Large intestine (tissue), 3 donors: ENCODE results near the gene PAX6. TPM values are rescaled to one million over a fixed set of nuclear protein-coding genes. Genes with fewer than 3 reads are reported as not detected.

Experiments
- DNase-seq, 2 donors: peaks; one replicate each; pipeline versions ENCODE4 v3.0.0 to v3.0.0-alpha.2; 2013
- H3K27ac ChIP-seq: one replicate; pipeline ENCODE4 v1.5.1; 2013; ENCODE audit warnings: low read length
- H3K27me3 ChIP-seq: 2 replicates; pipeline ENCODE4 v1.6.1; 2013; ENCODE audit warnings: low read length; ENCODE audit not compliant: control insufficient read depth, insufficient read depth
- H3K36me3 ChIP-seq: 2 replicates; pipeline ENCODE4 v1.6.1; 2013; ENCODE audit warnings: low read length; ENCODE audit not compliant: control insufficient read depth, insufficient read depth
- H3K4me1 ChIP-seq: one replicate; pipeline ENCODE4 v1.6.1; 2013; ENCODE audit warnings: low read length; ENCODE audit not compliant: control insufficient read depth, insufficient read depth
- H3K4me3 ChIP-seq: one replicate; pipeline ENCODE4 v1.5.1; 2013; ENCODE audit warnings: low read length
- H3K9me3 ChIP-seq: one replicate; pipeline ENCODE4 v1.6.1; 2013; ENCODE audit warnings: mild to moderate bottlenecking, low read depth, low read length, moderate library complexity; ENCODE audit not compliant: control insufficient read depth
- WGBS: methylation state at CpG from one replicate; pipeline ENCODE4 v1.1.5; 2013; ENCODE audit warnings: low lambda C conversion rate; ENCODE audit not compliant: insufficient coverage; 5-methylcytosine and 5-hydroxymethylcytosine counted together
- polyA plus RNA-seq: library from polyadenylated mRNA; unstranded; fragments of 120-200 nt; gene quantifications from one replicate; pipeline ENCODE4 v1.2.1, GENCODE V29; 2013

PAX6 gene
- polyA plus RNA-seq, 1 donor: 6.7 TPM

GRCh38 chr11:31783252-31783651 lies 27.9 kb downstream of the PAX6 start:
- H3K36me3 ChIP-seq: no peaks in the 10 kb centered on the region
- no peak overlapping the region for H3K4me3 ChIP-seq
- no peaks in the 10 kb centered on the region for H3K27me3 ChIP-seq
- no peak for DNase-seq
- no peak overlapping the region for H3K27ac ChIP-seq
- H3K9me3 ChIP-seq: no peaks in the 10 kb centered on the region
- WGBS: 80% methylated on average over 1 of the region's 6 CpGs
- no peaks in the 10 kb centered on the region for H3K4me1 ChIP-seq

DNA sequence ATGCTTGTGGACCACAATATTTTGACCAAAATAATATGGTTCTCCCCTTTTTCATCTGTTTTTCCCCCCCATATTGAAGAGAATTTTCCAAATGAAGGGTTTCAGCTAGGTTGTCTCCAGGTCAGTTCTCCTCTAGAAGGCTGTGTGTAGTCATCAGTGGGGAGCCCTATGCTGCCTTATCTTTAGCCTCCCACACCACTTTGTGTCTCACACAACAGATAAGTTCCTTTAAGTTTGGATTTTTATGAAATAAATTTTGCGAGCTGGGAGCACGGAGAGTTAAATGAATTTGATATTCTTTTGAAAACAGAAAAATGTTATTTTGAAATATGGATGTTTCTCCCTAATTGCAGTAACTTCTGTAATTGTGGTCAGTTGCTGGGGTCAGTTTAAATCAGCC lies 28.9 kb downstream of the PAX6 start:
- Histone ChIP-seq H3K36me3 (no peaks in the 10 kb centered on the region), H3K4me1 (no peaks in the 10 kb centered on the region), H3K9me3 (no peaks in the 10 kb centered on the region), H3K27me3 (no peaks in the 10 kb centered on the region), H3K27ac (no peak overlapping the region), H3K4me3 (no peak overlapping the region)
- DNase-seq: no peak
- WGBS: 100% methylated on average over 2 of the region's 2 CpGs

- WGBS: 80% methylated on average over 1 of the region's 5 CpGs
- Histone ChIP-seq H3K4me1 (no peaks in the 10 kb centered on the region), H3K27ac (no peak overlapping the region), H3K27me3 (no peaks in the 10 kb centered on the region), H3K36me3 (no peaks in the 10 kb centered on the region), H3K4me3 (no peak overlapping the region), H3K9me3 (no peaks in the 10 kb centered on the region)
- no peak for DNase-seq
Observed at GRCh38 chr11:31780480-31780971, 30.6 kb downstream of the PAX6 start.

DNA sequence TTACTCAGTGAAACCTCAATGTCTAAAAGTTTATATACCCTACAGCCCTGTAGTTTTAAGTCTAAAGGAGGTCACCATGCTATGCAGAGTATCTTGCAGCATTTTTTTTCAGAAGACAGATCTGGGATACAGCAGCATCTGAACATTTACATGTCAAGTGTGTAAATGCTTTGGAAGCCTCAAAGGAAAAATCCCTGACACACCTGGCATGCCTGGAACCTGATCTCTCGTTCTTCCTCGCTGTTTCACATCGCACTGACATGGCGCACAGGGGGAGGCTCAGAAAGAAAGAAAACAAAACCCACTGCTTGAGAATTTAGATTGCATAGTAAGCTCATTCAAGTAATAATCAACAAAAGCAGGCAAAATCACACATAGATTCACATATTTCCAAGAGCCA lies 31.0 kb downstream of the PAX6 start:
- DNase-seq: no peak
- no peak overlapping the region for H3K4me3 ChIP-seq
- H3K36me3 ChIP-seq: no peaks in the 10 kb centered on the region
- no peak overlapping the region for H3K27ac ChIP-seq
- H3K9me3 ChIP-seq: no peaks in the 10 kb centered on the region
- no peaks in the 10 kb centered on the region for H3K27me3 ChIP-seq
- H3K4me1 ChIP-seq: no peaks in the 10 kb centered on the region
- WGBS: 100% methylated on average over 4 of the region's 4 CpGs

- no peaks in the 10 kb centered on the region for H3K36me3 ChIP-seq
- WGBS: no CpG with 5 or more reads among the region's 6 CpGs
- no peak overlapping the region for H3K27ac ChIP-seq
- no peak overlapping the region for H3K4me3 ChIP-seq
- no peaks in the 10 kb centered on the region for H3K27me3 ChIP-seq
- DNase-seq: no peak
- H3K4me1 ChIP-seq: no peaks in the 10 kb centered on the region
- no peaks in the 10 kb centered on the region for H3K9me3 ChIP-seq
Observed at GRCh38 chr11:31779374-31779791, 31.7 kb downstream of the PAX6 start.

GRCh38 chr11:31772412-31772811 lies 38.7 kb downstream of the PAX6 start:
- Histone ChIP-seq H3K4me3 (no peak overlapping the region), H3K9me3 (no peaks in the 10 kb centered on the region), H3K4me1 (no peaks in the 10 kb centered on the region), H3K27me3 (no peaks in the 10 kb centered on the region), H3K27ac (no peak overlapping the region), H3K36me3 (no peaks in the 10 kb centered on the region)
- WGBS: 58% methylated on average over 2 of the region's 2 CpGs
- no peak for DNase-seq

- 100% methylated on average over 1 of the region's 3 CpGs for WGBS
- no peak overlapping the region for H3K27ac ChIP-seq
- H3K9me3 ChIP-seq: no peaks in the 10 kb centered on the region
- H3K27me3 ChIP-seq: no peaks in the 10 kb centered on the region
- no peak for DNase-seq
- no peak overlapping the region for H3K4me3 ChIP-seq
- H3K4me1 ChIP-seq: no peaks in the 10 kb centered on the region
- no peaks in the 10 kb centered on the region for H3K36me3 ChIP-seq
Observed at GRCh38 chr11:31770011-31770700, 41.0 kb downstream of the PAX6 start.

DNA sequence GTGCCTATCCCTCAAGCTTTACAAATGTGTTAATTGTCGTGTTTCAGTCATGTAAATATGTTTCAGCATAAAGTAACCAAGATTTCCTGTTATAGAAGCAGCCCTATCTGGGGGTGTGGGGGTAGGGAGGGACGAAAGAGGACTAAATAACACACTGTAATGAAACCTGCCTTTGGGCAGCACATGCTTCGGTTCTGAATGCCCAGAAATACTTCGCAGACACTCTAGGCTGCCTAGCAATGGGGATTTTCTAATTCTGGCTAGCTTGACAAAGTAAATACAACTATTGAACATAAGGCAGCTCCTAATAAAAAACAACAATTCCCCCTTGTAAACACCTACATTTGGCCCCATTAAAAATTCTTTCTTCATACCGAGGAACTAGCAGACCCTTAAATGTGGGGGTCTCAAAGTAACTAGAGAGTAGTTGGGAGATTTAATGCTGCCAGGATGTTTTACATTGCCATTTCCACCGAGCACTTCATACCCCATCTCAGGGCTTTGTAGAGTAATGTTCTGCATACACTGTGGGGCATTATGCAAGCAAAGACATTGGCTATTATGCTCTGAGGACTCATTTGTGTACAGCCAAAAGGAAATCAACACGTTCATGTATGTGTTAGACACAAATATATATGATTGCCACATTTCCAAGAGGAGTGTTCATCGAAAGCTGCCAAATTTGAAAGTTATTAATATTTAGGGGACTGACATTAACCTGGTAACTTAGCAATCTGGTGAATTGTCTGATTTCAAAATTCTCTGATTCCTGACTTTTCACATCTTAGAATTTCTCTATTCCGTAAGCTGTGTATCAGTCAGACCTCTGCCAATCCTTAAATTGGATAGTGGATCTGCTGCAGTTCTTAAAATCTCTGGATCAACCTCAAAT lies 42.1 kb downstream of the PAX6 start:
- DNase-seq: no peak
- Histone ChIP-seq H3K4me3 (no peak overlapping the region), H3K27ac (no peak overlapping the region), H3K36me3 (no peaks in the 10 kb centered on the region), H3K9me3 (no peaks in the 10 kb centered on the region), H3K27me3 (no peaks in the 10 kb centered on the region), H3K4me1 (no peaks in the 10 kb centered on the region)
- 72% methylated on average over 3 of the region's 9 CpGs for WGBS

- no peak for DNase-seq
- H3K27ac ChIP-seq: no peak overlapping the region
- no CpG with 5 or more reads among the region's 2 CpGs for WGBS
Observed at GRCh38 chr11:31767685-31768084, 43.4 kb downstream of the PAX6 start.

DNA sequence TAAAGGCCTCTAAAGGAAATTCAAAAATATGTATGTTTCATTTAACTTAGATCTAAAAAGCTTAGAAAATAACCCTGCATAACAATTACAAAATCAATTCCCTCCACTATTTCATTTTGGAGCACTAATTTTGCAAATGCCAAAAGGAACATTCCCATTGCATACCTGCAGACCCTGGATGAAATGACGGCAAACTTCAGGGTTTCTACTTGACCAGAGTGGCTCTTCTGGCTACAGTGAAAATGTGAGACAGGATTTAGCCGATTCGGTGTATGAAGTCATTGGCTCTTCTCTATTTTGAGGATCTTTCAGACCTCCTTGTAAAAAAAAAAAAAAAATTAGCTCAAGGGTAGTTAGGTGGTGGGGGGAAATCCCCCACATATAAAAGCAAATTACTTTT lies 44.1 kb downstream of the PAX6 start:
- no peaks in the 10 kb centered on the region for H3K9me3 ChIP-seq
- WGBS: 83% methylated on average over 1 of the region's 3 CpGs

More at GRCh38 chr11:31767685-31768084, 43.4 kb downstream of the PAX6 start:
- H3K4me3 ChIP-seq: no peak overlapping the region
- no peaks in the 10 kb centered on the region for H3K4me1 ChIP-seq
- no peaks in the 10 kb centered on the region for H3K27me3 ChIP-seq
- no peaks in the 10 kb centered on the region for H3K36me3 ChIP-seq
- no peaks in the 10 kb centered on the region for H3K9me3 ChIP-seq

More for the DNA sequence above, 44.1 kb downstream of the PAX6 start:
- H3K27me3 ChIP-seq: no peaks in the 10 kb centered on the region
- H3K4me1 ChIP-seq: no peaks in the 10 kb centered on the region
- no peak for DNase-seq
- H3K27ac ChIP-seq: no peak overlapping the region
- no peak overlapping the region for H3K4me3 ChIP-seq
- no peaks in the 10 kb centered on the region for H3K36me3 ChIP-seq
